Prostate gland (tissue), 2 donors: ENCODE results near the gene GSK3A.

Experiments
- CTCF ChIP-seq, 4 experiments: fragments of 200-600 bp in 2 of 4; fragments of 450-650 bp in 2 of 4; sonication (generic) in 2 of 4; IDR thresholded peaks; 1 replicate in 3 of 4; 2 replicates in 1 of 4; pipeline ENCODE4 v1.5.1; 2016 to 2019; ENCODE audit warnings: antibody characterized with exemption in 4 of 4, mild to moderate bottlenecking in 2 of 4, moderate library complexity in 2 of 4
- POLR2A ChIP-seq: fragments of 450-650 bp; IDR thresholded peaks from one replicate; pipeline ENCODE4 v1.6.1; 2016; ENCODE audit warnings: antibody characterized with exemption, mild to moderate bottlenecking

- TF ChIP-seq CTCF (IDR thresholded peaks at IDR 0.05) = no peak
- TF ChIP-seq POLR2A = no peak
Measured at GRCh38 chr19:42269478-42270345, 27.3 kb upstream of the GSK3A start.
